ENCODE measurements around the gene ZNF106.

Gene ZNF106

DNA sequence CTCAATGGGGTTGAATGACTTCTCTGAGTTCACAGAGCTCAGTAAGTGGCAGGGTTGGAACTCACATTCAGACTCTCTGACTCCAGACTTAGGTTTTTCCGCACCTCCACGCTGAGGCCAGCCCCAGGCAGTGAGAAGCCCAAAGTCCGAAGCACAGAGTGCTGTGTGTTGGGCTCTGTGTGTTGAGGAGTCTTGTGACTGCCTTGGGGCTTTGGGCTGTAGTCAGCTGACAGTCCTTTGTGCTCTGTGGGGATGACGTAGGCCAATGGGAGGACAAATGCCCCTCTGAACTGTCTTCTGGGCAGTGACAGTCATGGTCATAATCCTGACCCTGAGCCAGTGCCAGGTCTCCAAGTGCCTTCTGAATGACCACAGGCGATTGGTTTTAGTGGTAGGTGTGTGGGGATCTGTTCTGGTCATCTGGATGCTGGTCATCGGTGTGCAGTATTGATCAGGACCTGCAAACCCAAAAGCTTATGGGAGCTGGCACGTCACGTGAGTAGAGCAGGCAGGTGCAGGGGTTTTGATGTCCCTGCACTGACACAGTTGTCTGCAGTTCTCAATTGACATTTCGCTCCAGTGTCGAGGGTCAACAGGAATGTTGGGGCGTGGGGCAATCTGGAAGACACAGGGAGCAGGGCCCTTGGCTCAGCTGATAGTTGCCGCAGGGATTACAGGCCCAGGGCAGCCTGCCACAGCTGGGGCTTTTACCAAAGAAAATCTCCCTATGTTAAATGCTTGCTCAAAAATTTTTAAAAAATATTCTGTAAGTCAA lies 86.3 kb downstream of the ZNF106 start:
- no peak for DNase-seq

DNA sequence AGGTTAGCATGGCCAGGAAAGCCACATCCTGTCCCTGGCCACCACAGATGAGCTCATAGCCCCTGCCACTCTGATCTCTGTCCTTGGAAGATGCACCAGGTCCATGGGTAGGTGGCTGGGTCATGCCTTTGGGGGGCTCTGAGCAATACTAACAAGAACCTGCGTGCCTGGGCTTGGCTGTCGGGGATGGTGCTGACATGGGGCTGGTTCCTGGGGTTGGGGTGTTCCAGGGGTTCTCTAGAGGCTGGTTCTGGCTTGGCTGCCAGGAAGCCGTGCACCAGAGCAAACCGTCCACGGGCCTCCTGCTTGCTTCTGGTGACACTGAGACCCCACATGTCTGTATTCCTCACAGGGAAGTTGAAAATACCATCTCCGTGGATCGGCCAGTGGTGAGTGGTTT lies 87.6 kb downstream of the ZNF106 start:
- no peak for DNase-seq

DNA sequence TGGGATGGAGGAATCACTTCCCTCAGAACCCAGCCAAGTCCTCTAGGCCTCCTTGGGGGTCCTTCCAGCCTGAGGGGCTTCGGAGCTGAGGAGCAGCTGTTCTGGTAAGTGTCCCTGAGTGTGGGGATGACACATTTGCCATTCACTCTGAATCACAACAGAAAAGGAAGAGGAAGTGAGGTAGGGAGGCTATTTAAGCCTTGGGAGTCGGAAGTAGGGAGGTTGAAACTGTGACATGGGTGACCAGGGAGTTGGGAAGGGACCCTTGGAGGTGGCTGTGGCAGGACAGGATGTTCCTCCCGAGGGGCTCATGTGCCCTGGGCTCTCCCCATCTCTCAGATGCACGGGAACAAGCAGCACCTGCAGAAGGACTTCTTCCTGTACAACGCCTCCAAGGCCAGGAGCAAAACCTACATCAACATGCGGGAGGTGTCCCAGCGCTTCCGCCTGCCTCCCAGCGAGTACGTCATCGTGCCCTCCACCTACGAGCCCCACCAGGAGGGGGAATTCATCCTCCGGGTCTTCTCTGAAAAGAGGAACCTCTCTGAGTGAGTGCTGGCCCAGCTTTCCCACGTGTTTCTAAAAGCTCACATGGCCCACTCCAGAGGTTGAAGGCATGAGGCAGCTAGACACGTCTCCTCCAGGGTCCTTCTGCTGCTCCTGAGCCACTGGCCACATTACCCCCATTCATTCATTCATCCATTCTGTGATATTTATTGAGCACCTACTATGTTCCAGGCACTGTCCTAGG lies 88.3 kb downstream of the ZNF106 start:
- DNase-seq: no peak

DNA sequence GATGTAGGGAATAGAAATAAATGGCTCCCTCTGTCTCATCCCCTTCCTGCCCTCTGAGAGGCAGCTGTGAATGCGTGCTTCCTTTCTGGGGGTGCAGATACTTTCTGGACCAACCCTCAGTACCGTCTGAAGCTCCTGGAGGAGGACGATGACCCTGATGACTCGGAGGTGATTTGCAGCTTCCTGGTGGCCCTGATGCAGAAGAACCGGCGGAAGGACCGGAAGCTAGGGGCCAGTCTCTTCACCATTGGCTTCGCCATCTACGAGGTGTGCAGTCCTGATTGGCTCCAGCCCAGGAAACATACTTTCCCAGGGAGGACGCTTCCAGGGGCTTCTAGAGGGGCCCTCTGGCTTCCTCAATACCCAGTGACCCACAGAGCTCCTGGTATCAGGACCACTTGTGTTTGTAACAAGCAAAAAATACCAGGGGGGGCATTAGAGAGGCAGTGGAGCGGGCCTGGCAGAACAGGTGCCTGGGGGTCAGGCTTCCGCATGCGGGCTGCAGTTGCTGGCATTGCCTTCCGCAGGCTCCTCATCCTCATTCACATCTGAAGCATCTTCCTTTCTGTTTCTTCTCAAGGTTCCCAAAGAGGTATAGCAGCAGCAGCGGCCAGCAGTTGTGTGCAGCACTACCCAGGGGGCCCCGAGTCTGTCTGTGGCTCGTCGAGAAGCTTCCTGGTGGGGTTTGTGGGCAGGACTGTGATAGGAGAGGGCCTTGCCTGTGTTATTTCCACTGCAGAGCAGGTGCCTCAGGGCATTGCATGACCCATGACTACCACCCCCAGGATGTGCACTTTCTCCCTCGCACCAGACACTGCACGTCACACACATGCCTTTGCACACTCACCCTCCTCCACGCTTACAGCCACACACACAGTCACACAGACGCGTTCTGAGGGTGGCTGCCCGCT lies 89.1 kb downstream of the ZNF106 start:
- DNase-seq: peak; percentile 8

DNA sequence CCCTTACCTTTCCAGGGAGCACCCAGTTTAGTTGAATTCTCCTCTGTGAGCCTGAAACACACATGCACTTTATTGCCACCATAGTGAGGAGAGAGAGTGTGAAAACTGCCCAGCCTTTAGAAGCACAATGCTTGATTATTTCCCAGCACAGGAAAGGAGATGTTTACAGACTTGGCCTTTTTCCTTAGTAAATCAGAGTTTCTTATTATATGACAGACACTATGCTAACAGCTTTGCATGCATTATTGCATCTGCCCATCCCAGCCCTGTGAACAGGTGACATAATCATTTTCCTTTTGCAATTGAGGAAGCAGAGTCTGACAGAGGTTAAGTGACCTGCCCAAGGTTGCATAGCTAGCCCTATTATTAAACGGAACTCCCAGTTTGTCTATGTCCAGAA lies 95.1 kb downstream of the ZNF106 start:
- DNase-seq: no peak

DNA sequence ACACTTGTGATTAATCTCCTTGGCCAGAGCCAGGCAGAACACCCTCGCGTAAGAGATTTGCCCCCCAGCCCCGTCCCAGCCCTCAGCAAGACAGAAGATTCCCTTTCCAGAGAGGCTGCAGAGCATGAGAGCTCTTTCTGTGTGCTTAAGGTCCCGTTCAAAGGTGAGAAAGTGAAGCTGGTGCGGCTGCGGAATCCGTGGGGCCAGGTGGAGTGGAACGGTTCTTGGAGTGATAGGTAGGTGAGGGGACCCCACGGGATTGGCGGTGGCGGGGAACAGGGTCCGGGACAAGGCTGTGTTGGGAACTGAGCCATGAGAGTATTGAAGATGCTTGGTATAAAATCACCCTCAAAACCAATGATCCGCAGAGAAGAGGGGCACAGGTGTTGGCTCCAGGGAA lies 96.8 kb downstream of the ZNF106 start:
- DNase-seq: no peak

DNA sequence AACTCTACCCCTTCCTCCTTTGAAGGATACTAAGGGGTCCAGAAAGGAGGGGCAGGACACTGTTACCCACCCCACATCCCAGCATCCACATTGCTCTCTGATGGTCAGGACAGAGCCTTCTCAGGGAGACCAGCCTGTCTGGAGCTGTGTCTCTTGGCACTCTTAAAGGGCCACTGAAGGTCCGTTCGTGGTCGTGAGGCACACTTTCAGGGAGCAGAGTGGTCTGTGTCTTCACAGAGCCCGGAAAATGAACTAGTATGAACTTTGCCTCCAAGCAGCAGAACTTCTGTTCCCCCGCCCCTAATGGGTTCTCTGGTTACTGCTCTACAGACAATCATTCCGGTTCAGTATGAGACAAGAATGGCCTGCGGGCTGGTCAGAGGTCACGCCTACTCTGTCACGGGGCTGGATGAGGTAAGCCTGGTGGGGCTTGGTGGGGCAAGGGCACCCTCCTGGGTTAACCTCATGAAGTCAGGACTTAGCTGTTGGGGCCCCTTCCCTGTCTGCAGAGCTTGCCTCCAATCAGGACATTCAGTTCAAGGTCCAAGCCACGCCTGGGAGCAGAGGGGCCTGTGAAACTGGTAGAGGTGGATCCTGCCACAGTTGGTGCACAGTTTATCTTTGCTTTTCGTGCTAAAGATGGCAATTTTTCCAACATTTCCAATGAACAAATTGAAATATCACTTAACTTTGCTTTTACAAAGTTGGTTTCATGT lies 98.5 kb downstream of the ZNF106 start:
- no peak for DNase-seq

DNA sequence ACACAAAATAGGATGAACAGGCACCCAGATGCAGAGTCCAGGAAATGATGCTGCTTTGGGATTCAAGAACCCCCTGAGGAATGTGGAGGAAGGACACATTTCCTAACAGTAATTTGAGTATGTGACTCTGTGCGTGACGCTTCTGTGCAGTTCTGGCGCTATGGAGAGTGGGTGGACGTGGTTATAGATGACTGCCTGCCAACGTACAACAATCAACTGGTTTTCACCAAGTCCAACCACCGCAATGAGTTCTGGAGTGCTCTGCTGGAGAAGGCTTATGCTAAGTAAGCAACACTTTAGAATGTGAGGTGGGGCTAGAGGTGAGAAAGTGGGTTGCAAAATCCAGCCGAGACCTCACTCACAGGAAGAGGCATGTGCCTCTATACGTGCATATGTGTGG lies 103.3 kb downstream of the ZNF106 start:
- no peak for DNase-seq

DNA sequence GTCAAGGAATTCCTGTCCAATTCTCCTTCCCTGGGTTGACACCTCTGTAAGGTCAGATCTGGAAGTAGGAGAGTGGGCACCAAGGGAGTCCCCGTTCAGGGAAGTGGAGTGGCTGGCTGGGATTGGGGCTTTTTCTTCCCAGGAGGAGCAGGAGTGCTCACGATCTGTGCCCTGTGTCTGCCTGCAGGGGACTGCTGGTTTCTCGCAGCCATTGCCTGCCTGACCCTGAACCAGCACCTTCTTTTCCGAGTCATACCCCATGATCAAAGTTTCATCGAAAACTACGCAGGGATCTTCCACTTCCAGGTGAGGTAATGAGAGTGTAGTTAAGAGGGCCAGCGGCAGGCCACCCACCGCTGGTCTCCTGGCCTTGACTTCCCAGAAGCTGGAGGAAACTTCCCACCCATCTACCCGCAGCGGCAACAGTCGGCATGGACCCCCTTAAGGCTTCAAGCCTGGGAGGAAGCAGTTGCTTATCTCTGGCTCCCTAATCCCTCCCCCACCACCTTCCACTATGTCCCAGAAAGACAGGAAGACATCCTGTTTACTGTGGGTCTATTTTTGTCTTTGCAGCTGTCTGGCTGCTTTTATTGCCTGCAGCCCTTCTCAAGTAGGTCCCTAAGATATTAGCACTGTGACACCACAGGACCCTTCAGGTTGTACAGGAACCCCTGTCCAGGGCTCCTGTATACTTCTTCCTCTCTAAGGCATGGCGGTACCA lies 104.8 kb downstream of the ZNF106 start:
- no peak for DNase-seq

DNA sequence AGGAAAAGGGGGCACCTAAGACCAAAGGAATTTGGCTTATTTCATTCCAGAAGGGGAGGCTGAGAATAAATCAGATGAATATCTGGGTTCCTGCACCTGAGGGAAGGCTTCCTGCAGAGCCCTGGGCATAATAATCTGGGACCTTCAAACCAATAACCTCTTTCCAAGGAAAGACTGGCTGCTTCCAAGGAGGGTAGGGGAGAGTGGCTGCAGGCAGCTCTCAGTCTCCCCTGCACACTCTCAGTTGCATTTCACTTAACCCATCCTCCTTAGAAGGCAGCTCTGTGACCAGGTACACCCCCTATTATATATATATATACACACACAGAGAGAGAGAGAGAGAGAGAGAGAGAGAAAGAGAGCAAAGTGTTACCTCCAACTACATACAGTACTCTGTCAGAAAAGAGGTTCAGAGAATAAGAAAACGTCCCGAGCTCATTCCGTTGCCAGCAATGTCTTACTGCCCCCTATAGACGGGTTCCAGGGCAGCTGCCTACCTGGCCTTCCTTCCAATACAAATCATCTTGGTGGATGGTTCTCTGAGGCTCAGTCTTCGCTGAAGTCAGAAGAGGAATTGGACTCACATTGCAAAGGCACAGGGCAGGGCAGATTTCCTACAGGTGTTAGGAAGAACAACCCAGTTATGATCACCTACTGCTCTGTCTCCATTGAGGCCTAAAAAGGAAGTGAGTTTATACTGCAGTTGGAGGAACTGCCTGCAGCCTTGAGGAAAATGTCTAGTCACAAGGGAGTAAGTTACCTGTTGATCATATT lies 105.5 kb downstream of the ZNF106 start:
- DNase-seq: no peak

DNA sequence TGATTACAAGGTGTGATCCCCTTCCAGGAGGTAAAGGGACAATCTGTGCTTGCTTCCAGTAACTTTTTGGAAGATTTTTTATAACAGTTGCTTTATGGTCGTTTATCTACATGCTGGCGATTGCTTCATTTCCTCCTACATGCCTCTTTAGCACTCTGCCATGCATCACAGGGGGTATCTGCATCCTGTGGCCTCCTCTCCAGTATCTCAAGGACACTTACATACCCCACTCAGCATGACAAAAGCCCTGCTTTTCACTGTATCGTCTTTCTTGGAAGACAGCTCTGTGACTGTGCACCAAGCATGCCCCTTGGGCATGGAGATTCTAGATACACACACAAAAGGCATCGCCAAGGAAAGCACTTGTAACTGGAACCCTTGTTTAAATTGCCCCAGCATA lies 106.3 kb downstream of the ZNF106 start:
- DNase-seq: no peak

DNA sequence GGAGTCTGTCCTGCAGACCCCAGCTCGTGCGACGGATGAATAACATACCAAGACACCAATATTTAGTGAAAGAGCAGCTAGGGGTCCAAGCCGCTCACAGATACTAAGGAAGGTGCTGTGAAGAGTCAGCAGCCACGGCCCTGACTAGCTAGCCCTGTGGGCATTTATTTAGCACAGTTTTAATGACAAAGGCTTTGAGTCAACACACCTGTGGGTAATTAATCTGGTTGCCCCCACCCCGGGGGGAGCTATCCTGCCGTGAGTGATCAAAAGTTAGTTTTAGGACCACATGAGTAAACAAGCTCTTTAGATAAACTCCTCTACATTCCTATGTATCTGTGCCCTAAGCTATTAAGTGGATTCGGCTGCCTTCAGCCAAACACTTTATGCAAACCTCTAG lies 112.9 kb downstream of the ZNF106 start:
- DNase-seq: no peak

DNA sequence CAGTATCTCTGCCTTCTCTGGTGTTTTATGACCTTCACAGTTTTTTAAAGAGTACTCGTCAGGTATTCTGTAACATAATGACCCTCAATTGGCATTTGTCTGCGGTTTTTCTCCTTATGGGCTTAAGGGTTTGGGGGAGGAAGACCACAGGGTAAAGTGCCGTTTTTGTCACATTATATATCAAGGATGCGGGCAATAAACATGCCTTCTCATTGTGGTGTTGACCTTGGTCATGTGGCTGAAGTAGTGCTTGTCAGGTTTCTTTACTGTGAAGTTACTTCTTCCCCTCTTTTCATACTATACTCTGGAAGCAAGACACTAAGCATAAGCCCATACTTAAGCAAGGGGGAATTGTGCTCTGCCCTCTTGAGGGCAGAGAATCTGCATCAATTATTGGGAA lies 115.0 kb downstream of the ZNF106 start:
- DNase-seq: no peak

DNA sequence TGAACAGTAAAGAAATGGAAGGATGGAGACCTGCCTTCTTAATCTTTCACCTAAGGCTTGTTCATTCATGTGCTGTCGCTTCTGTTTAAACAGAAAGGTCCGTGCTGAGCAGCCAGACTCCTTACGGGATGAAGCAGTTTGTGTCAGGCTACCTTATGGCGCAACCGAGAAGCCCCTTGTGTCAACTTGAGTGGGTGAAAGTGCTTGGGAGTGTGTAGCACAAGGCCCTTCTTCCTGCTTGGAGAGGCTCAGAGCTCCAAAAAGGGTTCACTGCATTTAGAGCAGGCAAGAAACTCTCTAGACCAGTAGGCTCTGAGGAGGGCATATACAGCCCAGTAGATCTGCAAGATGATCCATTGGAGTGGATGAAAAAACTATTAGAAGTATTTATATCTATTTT lies 115.7 kb downstream of the ZNF106 start:
- no peak for DNase-seq

DNA sequence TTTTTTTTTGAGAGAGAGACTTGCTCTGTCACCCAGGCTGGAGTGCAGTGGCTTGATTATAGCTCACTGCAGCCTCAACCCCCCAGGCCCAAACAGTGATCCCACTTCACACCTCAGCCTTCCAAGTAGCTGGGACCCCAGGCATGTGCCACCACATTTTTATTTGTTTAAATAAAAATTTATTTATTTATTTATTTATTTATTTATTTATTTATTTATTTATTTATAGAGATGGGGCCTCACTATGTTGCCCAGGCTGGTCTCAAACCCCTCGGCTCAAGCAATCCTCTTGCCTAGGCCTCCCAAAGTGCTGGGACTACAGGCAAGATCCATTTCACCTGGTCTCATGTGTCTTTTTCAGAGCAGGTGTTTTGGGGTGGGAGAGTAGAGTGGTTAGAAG lies 116.1 kb downstream of the ZNF106 start:
- no peak for DNase-seq

DNA sequence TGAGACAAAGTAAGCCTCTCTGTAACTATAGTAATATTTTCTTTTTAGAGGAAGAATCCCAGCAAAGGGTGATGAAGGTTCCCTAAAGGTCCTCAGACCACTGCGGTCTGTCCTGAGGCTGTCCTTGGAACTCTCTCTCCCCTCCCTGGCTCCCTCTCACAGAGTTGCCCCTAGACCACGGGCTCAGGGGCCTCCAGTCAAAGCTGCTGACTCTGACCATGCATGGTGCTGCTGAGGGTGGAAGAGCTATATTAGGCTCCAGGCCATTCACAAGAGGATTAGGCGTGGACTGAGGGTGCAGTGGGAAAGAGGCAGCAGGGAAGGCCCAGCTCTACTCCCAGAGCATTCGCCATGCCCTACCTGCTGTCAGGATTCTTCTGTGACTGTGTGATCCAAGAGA lies 117.0 kb downstream of the ZNF106 start:
- DNase-seq: no peak

DNA sequence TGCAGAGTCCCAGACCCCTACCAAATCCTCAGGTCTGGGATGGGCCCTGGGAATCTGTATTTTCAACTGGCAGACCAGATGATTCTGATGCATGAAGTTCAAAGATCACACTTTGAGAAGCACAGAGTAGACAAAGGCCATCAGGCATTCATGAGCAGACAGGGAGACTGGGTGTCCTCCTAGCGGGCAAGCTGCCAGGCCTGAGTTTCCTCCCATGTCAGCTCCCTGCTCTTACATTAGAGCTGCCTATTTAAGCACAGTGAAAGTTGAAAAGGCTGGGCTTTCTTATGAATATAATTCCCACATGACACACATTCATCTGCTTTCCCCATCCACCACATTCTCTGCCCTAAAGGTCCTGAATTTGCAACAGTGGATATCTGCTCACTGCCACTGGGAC lies 117.7 kb downstream of the ZNF106 start:
- no peak for DNase-seq

DNA sequence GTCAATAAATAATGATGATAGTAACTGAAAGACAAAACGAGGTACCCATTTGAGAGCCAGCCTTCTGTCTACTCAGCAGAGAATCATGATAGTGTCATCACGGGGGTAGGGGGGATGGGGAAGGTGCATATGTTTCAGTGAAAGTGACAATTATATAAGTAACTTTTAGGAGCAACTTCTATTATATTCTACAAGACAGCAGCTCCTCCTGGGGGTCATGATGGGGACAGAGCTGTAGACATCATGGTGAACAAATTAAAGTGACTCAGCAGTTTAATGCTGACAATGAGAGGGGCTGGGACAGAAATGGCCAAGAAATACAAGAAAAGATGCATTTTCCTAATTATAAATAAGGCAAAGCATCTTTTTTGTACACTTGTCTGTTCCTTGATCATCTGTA lies 119.8 kb downstream of the ZNF106 start:
- DNase-seq: no peak

DNA sequence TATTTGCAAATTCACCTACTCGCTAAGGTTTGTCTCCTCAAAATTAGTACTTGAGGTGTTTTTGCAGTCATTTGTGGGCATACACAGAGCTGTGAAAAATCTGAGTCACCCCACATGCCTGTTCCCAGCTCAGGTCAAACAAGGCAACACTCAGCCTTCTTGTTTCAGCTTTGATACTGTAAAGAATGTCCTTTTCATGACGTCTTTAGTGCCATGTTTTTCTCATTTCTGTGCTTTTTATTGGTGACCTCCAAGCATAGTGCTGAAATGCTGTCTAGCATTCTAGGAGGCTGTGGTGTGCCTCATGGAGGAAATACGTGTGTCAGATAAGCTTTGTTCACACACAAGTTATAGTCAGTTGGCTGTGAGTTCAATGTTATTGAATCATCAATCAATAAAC lies 122.8 kb downstream of the ZNF106 start:
- DNase-seq: no peak

DNA sequence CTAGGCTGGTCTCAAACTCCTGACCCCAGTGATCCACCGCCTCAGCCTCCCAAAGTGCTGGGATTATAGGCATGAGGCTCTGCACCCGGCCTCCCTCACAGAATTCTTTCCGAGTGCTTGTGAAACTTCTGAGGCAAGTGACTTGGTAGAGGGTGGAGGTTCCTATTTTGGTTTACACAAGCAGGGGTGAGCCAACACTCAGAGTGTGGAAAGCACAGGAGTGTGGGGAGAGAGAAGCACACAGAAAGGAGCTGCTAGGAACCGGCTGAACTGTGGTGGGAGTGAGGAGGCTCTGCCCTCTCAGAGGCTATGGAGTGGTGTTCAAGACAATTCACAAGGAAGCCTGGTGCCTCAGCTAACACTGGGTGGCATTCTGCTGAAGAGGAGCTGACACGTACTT lies 123.9 kb downstream of the ZNF106 start:
- DNase-seq: no peak

DNA sequence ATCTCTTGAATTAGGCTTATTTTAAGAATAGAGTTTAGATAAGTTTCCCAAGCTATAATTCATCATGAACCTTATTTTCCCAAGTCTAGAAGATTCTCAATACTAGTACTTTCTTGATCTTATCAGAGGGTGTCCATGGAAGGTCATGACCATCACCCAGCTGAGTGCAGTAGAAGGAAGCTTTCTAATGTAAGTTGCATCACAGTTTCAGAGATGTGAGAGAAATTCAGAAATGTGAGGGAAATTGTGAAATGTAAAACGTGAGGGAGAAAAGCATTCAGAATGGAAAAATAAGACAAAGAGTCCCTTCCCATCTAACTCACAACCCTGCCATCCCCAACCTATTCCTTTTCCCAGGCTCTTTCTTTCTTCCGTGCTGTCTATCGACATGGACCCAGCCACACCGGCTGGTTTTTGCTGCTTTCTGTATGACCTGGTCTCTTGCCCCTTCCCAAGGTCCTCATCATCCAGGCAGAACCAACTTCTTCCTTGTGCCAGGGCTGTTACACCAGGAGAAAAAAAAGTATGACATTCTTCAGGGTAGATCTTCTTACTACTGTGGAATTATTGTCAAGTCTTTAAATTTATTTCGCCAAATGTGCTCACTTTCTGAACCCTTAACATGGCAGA lies 124.9 kb downstream of the ZNF106 start:
- DNase-seq: no peak
